NCI-H1930 (cell line): ENCODE data around the gene LRRK1.

ENCODE experiments used
- DNase-seq, 2 experiments: peaks; one replicate each; lab custom pipeline; 2025; lab: John Stamatoyannopoulos, UW

LRRK1 gene

DNA sequence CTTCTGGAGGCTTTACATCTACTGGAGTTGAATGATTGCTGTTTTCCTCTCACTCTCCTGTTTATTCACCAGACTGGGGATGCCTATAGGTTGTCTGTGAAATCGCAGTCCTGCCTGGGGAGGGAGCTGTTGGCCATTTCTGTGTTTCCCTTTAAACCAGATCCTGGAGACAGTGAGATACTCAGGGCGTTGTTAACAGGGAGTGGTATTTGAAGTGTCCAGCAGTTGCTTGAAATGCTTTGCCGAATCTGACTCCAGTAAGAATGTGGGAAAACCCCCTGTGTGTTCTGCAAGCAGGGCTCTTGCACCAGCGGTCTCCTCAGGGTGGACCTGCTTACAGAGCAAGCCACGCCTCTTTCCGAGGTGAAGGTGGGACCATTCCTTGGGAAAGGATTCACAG is 4.3 kb upstream of the LRRK1 start:
- DNase-seq, result no peak

DNA sequence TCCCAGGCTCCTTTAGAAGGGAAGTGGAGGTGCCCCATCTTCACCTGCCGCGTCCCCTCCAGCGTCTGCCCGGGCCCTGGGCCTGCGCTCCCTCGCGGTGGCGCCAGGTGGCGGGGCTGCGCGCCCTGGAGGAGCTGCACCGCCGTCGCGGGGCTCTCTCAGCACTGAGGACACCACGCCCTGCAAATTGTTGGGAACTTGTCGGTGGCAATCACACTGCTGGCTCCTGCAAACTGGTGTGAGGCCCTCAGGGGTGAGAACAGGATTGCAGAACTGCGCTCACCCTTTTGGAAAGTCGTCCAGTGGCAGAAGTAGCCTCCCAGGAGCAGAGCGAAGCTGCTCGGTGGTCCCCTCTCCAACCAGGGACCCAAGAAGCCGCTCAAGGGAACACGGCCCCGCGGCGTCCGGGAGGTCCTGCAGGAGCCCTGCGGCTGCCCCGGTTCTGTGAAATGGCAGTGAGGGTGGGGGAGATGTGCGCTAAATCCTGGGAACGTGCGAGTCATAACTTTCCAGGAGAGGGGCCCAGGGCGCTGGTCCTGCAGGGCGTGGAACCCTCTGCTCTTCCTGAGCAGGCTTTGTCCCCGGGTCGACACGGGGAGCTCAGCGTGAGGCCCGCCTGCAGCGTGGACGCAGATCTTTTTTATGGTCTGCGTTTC is 995 bp upstream of the LRRK1 start:
- DNase-seq, result peak; percentile 30 to 32

DNA sequence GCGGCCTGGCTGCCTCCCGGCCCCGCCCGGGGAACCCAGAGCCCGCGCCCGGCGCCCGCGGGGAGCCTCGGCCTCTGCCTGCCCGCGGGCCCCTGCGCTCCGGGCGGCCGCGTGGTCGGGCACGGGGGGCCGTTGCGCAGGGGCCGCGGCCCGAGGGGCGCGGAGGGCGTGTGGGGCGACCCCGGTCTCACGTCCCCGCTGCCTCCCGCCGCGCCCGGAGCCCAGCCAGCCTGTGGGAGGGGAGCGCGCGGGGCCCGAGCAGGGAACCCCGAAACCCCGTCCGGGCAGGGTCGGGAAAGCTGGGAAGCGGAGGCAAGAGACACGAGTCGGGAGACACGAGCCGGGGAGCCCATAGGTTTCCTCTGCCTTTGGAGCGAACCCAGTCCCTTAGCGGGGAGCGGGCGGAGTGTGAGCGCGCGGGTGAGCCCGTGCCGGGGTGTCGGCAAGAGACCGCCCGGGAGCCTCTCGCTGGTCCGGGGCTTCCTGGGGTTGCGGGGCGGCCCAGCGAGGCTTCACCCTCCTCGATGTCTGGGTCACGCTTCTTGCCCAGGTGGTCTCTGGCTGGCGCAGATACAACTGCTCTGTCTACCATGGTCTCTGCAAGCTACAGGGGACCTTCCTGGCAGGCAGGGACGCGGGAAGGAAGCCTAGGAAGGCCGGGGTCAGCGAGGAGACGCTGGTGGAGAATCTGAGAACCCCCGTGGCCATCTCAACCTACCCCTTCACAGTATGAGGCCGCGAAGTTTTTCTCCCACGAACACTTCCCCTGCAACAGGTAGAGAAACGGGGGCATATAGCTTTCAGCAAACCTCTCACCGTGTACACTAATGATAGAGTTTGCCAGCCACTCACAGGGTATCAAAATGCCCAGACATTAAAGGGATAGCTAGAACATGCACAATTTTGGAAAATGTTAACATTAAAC is 586 bp downstream of the LRRK1 start:
- DNase-seq, result peak in 1 of 2 experiments; percentile 25

DNA sequence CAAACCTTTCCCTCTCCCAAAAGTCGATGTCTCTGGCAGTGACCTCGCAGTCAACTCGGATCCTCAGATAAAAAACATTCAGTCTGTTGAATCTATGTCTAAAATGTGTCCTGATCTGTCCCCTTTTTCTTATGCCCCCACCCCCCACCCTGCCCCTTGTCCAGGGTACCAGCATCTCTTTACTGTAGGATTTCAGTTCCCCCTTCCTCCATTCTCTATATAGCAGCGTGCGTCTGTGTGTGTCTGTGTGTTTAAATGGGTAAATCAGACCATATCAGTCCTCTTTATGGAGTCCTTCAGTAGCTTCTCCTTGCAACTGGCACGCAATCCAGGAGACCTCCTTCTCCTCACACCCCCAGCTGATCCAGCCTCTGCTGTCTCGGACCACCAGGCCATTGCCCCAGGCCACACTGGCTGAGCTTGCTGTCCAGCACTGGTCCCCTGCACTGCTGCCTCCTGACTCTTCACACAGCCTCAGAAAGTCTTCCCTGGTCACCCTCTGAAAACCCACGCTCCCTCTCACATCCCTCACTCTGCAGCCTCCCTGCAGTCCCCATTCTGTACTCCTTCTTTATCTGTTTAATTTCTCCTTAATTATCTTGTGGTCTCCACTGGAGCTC is 1.5 kb downstream of the LRRK1 start:
- no peak for DNase-seq

DNA sequence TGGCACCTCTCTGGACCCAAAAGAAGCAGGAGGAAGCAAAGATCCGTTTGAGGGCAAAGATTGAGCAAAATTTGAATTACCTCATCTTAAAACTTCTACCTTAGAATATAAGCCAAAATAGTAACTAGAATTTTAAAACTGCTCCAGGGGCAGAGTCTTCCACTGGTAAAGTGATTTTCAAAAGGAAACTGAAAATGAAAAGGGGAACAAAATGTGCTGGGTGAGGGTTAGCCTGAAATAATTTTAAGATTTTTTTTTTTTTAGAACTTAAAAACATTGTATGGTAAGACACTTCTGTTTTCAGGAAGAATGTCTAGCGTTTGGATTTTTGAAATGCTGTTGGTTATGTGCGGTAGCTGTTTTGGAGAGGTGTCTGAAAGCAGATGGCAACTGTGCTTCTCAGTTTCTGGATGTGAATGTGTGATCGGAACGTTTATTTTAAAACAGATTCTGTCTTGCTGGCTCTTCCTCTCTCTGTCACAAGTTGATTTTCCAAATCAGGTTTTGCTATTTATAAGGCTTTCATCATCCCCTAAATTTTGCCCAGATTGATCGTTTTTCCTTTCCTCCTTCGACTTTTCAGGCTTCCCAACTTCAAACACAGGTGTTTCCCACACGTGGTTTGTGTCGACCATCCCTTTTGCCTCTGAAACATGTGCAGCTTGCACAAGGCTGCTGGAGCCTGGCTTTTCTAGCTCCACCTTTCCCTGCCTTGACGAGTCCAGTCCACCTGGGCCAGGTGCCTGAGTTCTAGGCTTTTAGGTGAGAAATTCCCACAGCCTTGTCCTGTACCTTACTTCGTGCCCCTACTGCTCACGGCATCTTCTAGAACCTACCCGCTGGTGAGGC is 3.3 kb downstream of the LRRK1 start:
- no peak for DNase-seq

DNA sequence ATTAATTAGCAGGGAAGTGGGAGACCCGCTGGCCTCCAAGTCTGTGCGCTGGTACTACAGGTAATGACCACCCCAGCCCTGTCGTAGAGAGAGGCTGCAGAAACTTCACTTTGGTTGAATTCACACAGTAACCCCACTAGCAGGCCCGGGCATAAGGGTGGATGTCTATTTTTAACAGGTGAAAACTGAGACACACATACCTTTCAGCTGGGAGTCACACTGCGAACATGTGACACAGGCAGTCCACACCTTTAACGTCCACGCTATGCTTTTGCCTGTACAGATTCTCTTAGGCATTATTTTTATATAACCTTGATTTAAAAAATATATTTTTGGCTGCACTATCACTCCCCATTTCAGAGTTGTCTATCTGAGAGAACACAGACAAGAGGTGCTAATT is 3.9 kb downstream of the LRRK1 start:
- DNase-seq, result no peak

DNA sequence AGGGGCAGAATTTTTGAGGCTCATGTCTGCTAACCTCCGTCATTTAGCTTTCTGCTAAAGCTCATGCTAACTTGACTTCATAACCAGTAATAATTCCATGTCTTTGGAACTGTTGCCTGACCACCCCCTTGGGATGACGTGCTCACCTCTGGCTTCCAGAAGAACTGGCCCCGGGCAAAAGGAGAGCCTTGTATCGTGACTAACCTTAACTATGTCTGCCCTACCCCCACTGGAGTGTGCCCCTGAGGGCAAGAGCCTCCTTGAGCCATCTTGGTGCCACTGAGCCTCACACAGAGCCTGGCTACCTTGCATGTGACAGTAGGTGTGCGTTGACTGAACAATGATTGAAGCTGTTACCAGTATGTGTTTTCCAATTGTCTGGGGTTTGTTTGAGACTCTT is 4.7 kb downstream of the LRRK1 start:
- no peak for DNase-seq

DNA sequence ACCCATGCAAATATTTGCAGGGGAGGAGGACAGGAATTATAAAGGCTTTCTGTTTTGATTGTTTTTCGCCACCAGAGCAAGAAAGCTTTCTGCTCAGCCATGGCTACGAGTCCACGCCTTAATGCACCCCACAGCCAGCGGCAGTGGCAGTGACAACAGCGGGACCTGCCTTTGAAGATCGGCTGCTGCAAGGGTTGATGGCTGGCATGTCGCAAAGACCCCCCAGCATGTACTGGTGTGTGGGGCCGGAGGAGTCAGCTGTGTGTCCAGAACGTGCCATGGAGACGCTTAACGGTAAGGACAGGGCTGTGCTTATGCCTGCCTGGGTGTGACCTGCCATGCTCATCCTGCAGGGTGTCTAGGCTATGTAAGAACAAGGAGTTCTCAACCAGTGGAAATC is 5.3 kb downstream of the LRRK1 start:
- no peak for DNase-seq

DNA sequence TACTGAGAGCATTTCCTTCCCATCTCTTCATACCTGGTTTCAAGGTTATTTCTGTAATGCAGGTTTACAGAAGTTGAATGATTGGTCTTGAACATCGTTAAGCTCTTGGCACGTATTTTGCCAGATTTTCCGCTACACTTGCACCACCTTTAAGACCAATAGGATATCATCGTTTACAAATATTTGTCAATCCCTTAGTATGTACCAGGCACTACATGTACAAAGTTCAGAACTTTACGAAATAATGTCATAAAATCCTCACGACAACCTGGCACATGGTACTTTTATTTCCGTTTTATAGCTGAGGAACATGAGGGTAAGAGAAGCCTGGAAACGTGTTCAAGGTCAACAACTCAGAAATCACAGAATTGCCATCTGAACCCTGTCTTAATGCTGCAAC is 6.3 kb downstream of the LRRK1 start:
- DNase-seq, result no peak

DNA sequence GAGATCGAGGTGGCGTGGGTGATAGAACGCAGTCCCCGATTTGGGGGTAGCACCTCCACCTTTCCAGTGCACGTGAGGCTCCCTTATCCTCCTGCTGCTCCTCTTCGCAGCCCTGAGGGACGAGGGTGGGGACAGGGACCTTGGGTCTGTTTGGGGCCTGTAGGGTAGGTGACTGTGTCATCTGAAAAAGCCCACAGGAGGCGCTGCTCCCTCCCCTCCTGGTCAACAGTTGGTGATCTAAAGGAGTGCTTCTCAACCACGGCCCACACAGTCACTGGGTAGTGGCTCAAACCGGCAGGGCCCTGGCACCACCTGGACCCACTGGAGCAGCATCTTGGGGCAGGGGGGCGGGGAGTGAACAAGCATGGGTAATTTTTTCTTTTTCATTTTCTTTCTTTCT is 7.1 kb downstream of the LRRK1 start:
- DNase-seq, result no peak

DNA sequence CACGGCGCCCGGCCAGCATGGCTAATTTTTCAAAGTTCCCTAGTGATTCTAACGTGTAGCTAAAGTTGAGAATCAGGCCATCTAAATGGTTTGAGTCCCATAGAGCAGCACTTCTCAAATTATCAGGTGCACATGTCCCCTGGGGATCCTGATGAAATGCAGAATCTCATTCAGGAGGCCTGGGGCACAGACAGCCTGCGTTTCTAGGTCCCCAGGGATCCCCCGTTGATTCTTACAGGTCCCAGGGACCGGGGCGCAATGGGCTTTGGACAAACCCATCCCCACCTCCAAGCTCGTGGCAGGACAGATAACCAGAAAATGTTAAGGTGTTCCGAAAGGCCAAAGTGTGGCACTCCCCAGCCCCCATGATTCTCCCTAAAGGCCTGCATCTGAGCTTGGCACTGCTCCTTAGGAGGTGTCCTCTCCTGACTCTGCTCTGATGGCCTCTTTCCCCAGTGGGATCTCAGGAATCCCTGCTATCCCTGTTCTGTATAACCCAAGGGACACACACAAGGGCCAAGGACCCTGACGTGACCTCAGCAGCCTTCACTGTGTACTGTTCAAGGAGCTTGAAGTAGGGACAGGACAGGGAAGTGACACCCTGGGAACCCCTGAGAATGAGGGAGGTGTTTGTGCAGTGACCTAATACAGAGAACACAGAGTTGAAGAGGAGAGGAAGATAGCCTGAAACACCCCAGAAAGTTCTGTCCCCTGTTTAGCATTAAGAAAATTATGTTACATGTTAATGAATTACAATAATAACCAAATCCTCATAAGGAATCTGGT is 8.0 kb downstream of the LRRK1 start:
- no peak for DNase-seq

DNA sequence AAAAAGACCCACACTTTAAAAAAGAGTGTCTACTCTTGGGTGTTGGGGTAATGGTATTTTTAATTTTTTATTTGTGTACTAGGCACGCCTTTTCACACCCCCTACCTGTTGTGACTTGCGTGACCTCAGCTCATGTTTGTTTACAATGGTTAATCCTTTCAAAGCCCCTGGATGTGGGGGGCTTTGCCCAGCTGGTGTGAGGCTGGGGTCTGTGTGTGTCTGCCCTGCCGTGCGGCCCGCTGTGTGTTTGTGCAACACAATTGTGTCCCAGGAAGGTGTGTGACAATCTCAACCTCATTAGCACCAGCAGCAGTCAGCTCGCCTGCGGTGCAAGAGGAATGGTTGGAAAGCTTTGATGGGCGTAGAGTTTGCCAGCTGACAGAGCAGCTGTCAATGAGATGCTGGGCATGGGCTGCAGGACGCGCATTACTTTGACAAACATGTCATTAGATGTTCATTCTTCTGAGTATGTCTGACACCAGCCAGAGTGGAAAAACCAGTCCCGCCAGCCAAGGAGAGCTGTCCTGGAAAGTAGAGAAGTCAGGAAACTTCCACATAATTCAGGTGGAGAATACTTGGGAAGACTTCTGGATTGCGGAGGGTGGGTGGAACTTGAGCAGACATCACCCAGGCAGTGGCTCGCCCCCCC is 9.6 kb downstream of the LRRK1 start:
- DNase-seq, result no peak

DNA sequence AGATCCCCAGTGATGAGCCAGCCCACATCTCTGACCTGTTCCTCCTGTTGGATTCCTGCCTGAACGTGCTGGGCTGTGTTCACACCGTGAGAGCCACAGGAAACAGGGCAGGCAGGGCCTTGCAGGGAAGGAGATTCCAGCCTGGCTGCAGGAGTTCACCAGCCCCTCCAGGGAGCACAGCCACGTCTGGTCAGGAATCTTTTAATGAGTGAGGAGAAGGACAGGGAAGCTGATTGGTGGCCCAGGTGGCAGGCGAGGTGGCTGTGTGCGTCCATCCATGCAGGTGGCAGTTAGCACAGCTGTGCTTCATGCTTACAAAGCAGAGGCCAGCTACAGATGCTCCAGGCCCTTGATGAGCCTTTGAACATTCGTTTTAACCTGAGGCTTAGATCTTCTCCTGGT is 10.5 kb downstream of the LRRK1 start:
- DNase-seq, result no peak

DNA sequence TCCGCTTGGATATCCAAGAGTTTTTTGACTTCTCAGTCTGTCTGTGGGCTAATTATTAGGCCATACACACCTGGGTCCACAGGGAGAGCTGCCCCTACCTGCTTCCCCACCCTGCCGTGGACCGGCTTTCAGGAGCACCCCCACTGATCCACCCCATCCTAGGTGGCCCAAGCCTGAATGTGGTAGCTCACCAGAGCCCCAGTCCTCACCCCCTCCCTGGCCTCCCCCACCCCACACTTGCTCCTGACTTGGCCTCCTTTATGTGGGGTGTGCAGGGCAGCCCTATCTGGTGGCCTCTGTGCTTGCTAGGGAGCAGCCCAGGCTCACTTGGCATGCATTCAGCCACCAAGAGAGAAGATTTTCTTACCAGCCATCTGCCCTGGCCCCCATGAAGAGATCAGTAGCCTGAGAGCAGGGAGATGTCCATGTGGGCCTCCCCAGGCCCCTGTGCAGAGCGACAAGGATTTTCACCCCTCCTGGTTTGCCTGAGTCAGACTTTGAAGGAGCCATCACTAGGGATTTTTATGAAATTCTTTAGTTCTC is 11.2 kb downstream of the LRRK1 start:
- no peak for DNase-seq

DNA sequence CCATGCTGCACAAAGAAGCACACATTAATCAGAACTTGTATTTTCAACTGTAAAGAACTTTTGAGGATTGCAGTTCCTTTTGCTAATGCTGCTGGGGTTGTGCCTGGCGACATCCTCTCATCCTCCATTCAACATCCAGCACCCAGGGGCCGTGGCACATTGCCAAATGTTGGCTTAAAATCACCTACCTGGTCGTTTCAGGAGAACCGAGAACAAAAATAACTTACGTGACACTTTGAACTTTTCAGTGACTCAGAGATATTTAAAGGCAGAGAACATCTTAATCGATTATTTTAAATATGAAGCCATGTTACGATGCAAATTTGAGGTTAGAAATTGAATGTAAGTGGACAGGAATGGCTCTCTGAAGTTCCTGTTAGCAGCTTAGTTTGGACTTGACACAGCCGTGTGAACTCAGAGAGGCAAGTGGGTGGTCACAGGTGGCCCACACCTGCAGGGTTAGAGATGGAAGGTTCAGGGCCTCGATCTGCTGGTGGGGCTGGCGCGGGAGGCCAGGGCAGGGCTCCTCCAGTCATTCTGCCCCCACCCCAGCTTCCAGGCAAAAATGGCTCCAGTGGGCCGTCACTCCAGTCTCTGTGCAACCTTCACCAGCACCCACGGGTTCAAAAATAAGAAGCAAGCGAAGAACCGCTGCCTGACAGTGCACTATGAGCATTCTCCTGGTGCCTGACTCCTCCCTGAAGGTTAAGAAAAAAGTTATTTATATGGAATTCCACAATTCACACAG is 12.2 kb downstream of the LRRK1 start:
- no peak for DNase-seq

DNA sequence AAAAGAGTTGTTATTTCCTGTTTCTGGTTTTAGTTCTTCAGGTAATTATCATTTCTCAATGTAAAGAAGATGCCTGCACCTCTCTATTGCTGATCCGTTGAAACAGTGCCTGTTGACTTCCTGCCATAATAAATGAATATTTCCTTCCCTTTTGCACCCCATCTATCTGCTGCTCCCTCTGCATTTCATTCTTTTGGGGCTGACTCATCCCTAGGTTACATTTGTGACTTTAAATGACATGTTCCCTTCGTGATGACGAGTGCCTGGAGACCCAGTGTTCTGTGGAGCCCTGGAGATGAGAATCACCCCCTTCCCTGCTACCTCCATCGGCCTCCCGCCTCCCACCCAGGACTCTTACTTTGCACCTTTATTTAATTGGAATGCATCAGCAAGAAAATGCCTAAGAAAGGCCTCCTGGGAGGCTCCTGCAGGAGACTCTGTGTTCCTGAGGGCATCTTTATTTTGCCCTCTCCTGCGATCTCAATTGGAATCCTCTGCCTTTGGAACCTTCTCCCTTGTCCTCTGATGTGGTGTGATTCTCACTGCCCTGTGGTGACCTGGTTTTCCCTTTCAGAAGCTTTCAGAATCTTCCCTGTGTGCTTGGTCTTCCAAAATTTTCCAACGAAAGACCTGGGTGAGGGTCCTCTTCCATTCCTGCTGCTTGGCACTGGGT is 13.7 kb downstream of the LRRK1 start:
- no peak for DNase-seq

DNA sequence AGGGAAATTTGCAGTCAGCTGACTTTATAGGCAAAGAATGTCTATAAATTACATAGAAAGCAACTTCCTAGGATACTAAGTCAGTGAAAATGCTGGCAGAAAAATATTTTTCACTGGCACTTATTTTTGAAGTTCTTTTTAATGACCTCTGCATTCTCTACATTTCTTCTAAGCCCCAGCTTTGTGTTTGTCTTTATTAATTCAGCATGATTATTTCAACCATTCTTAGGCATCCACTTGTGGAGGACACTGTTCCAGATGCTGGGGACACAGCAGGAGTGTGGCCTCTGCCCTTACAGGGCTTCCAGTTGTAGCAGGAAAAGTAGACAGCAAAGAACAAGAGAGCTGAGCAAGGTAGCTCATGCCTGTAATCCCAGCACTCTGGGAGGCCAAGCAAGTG is 15.0 kb downstream of the LRRK1 start:
- DNase-seq, result no peak

DNA sequence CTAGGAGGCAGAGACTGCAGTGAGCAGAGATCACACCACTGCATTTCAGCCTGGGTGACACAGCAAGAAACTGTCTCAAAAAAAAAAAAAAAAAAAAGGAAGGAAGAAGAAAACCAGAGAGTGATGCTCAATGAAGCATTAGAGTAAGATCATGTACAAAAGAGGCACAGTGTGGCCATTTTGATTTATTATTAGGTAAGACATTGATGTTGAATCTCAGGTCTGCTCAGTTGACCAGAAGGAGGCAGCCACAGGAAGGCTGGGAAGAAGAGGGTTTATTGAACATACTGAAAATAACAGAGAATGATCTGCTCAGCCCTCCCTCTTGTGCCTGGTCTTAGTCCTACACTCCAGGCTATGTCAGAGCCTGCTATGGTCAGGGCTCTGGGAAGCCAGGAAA is 15.6 kb downstream of the LRRK1 start:
- no peak for DNase-seq

DNA sequence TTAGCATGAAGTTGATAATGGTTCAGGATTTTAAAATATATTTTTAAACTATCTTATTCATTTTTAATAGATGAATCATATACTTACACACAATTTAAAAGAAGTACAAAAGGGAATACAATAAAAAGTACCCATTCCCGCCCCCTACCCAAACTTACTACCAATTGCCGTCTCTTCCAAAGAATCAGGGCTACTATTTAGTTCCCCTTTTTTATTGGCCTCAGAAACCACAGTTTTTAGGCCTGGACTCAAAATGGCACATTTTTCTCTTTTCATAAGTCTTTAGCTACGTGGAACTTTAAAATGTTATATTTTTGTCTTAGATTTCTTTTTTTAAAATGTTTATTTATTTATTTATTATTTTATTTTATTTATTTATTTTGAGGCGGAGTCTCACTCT is 18.0 kb downstream of the LRRK1 start:
- no peak for DNase-seq
